Left ventricle myocardium superior (tissue), 1 donor: ENCODE measurements around the gene EPOP. TPM values are rescaled to one million over a fixed set of nuclear protein-coding genes. Genes with fewer than 3 reads are reported as not detected.
A peak's percentile ranks its signal among the peaks of the same experiment; 100 is the strongest.

Source experiments
- ATAC-seq: fragments of 200-7000 bp; cut with Tn5 transposase; one replicate; pipeline ENCODE4 v1.9.1; 2020; ENCODE audit warnings: mild to moderate bottlenecking, moderate library complexity
- DNase-seq: peaks from one replicate; pipeline ENCODE4 v3.0.0-alpha.2; 2020
- intact Hi-C: fragments of 100-400 bp; cut with micrococcal nuclease; formaldehyde crosslinking; loops from one replicate; pipeline ENCODE4 v1.11.0; 2022
- total RNA-seq: library from RNA; stranded (reverse); fragmentation: NEBNext Ultra II Directional; extraction: Animal tissue kit (Norgen Biotek cat#: 25700); gene quantifications from one replicate; pipeline ENCODE4 v1.2.1, GENCODE V29; 2021
- donor health status: DM: no; HTN: yes; CAD: no; lungs with severe emphysema.

EPOP gene
- total RNA-seq, 1 donor from 2014 or later = 0.57 TPM

DNA sequence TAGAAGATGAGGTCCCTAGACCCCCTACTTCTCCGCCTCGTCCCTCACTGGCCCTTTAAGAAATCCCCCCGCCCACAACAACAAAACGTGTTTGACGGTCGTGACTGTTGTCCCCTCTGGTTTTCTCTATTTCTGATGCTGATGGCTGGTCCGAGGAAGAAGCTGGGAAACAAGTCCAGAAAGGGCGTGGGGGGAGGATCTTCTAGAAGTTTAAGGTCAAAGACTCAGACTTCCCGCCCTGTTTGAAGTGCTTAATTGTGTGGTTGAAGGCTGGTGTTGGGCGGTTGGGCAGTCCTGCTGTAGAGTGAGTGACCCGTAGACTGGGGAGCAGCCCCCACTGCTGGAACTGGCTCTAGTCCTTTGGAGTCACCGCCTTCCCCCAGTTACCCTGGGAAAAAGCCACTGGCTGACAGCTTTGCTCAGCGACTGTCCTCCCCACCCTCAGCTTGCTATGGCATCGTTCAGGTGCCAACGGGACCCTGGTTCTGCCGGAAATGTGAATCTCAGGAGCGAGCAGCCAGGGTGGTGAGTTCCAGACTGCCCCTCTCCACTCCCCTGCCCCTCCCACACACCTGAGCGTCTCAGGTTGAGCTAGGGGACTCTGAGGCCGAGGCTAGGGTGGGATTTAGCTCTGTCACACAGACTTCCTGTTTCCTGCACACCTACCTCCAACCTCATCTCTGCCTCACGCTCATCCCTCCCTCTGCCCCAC, 31.9 kb upstream of the EPOP start:
- DNase-seq (no peak), ATAC-seq (no peak)
- intact Hi-C loops = no loop called here

DNA sequence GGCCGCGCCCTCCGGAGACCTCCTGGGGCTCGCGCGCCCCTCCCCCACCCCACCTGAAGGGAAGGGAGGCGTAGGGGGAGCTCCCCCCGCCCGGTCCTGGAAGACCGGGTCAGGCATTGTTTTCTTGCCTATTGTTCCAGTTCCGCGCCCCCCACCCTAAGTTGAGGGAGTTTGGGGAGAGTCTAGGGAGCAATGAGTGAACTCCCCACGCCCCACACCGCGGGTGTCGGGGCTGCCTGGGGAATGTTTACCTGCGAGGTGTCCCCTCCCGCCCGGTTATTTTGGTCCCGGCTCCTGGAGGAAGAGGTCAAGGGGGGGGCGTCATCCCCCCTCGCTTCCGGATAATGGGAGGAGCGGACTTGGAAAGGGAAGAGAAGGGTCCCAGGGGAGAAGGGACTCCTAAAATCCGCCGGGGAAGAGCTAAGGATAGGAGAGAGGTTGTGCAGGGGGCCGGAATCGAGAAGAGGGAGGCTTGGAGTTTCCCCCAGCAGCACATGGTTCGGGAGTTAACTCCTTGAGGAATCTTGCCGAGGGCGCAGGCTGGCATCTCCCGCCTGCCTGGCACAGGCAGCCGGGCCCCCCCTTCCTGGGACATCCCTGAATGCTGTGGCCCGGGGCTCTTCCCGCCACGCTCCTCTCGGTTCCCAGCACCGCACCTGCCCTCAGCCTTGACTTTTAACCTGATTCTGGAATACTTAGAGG, 31.2 kb upstream of the EPOP start:
- DNase-seq (peak; percentile 83), ATAC-seq (peak; percentile 0)
- intact Hi-C loops = no loop called here

DNA sequence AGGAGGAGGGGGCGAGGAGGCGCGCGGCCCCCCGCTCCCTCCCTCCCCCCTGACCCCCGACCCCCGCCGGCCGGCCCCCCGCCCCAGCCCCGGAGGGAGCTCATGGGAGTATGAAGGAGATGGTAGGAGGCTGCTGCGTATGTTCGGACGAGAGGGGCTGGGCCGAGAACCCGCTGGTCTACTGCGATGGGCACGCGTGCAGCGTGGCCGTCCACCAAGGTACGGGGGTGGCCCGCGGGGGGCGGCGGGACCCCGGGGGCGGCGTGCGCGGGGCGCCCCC, 30.7 kb upstream of the EPOP start:
- no peak for ATAC-seq
- no peak for DNase-seq
- intact Hi-C loops = no loop called here

DNA sequence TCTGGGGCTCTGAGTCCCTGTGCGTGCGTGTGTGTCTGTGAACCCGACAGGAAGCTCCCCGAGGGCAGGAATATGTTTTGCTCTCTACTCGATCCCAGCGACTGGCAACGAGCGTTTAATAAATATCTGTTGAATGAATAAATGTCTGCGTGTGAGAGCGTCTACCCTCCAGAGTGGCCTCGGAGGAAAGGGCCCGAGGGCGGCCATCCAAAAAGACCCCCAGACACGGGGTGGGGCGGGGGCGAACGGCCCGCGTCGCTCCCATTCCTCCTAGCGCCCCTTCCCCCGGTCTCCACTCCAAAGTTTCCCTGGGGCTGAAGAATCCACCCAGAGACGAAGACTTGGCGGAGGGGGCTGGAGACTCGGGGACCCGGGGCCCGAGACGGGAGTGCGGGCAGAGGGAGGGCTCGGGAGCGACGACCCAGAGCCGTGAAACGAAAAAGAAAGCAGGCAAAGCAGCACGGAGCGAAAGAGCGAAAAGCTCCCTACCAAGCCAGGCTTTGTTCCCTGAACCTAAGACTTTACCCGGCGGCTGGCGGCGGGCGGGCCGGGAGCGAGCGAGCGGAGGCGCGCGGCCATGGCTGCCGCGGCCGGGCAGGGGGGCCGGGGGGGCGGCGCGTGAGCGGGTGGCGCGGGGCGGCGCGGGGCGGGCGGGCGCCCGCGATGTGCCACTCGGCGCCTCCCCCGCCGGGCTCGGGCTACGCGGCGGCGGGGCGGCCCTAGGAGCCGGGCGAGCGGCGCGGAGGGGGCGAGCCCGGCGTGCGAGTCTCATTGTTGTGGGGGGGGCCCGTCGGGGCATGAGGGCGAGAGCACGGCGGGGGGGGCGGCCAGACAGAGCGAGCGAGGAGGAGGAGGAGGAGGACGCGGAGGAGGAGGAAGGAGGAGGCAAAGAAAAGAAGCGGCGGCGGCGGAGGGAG, 30.1 kb upstream of the EPOP start, which contains the start of gene MLLT6:
TSS of gene MLLT6 (plus strand) at position 668 of the 917 bp plus-strand sequence. CDS start 360 bp downstream, outside the sequence.
- DNase-seq = peak; percentile 90
- peak; percentile 50 for ATAC-seq
- intact Hi-C loops = no loop called here

DNA sequence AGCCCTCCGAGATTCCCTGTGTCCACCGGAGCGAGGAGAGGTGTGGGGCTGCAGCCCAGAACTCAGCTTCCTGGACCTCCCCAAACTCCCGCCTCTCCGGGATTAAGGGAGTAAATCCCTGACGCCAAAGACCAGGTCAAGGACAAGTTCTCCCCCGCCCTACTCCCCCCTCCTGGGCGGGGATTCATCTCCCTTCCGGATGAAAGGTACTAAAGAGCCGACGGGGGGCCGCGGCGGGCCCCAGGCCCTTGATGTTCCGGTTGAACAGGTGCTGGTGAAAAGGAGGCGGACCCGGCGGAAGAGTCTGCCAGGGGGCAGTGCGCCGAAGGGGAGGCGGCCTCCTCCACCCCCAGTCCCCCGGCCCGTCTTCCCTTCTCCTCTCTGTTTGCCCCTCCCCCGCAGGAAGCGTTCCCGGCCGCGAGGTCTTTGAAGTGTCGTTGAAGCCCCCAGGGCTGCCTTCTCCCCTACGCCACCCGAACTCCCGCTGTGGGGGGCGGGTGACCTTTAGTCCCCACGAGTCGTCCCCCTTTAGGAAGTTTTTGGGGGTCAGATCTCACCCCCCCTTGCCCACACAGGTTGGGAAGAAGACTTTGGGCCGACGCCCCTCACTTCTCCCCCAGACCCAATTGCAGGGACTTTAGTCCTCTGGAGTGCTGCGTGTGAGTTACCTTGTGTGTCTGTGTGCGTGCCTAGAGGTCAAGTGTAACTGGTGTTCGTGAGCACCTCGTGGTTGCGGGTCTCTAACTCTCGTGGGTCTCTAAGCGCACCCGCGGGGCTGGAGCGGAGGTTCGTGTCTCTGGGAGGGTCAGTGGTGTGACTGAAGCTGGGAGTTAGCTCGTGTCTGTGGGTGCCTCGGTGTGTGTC, 29.2 kb upstream of the EPOP start:
- intact Hi-C loops = no loop called here

DNA sequence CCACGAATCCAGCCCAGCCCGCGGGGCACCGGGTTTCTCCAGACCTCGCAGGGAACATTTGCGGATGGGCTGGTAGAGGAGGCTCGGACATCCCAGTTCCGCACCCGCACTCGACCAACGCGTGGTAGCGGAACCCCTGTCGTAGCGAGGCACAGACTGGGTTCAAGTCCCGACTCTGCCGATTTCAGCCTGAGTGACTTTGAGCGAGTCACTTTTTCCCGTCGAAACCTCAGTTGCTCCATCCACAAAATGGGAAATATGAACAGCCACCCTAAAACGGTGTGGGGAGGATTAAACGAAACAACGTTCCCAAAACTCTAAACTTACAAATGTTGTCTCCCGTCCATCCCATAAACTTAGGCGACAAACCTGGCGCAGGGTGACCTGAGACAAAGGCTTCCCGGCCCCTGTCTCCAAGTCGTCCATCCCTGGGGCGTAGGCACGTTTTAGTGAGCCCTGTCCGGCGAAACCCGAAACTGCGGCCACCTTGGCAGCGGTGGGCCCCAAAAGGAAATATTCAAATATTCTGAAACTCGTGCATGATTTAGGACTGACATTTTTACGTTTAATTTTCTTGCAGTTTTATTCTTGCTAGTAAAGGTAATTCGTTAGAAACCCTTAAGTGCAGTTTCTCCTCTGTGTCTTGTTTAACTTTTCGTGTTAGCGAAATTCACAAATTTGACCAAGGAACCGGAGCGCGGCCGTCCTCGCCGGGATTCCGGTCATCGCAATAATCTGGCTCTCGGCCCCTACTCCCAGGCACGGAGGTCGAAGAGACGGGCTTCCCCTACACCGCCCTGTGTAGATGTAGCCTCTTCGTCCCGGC, 28.4 kb upstream of the EPOP start:
- peak; percentile 52 for DNase-seq
- intact Hi-C loops = no loop called here
- ATAC-seq = peak; percentile 0

More for the DNA sequence above, 29.2 kb upstream of the EPOP start:
- ATAC-seq (peak; percentile 64), DNase-seq (peak; percentile 91)

DNA sequence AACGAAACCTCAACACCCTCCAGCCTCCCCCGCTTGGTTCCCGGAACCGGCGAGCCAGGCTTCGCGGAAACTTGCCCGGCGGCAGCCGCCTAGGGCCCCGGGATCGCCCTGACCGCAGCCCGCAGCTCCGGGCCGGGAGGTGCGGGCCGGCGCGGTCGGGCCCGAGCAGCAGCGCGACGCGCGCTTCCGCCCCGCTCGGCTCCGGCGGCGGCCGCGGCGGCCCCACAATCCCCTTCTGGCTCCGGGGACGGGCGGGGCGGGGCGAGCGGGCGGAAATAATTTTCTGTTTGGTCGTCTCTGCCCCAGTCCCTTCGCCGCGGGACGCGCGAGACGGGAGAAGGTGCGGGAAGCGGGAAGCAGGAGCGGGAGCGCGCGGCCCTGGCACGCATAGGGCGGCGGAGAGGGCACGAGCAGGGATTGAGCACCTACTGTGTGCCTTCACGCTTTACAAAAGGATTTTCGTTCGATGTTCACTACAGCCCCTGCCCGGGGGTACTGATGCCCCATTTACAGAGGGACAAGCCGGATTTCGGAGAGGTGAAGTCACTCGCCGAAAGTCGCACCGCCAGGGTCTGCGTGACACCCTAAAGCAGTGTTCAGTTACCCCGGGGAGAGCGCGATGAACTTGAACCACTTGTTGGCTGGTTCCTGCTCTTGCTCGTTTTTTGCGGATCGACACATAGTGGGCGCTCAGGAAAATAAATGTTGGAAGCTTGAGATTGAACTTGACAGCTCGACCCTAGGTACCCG, 27.6 kb upstream of the EPOP start:
- peak; percentile 92 for DNase-seq
- intact Hi-C loops = no loop called here
- ATAC-seq = peak; percentile 67

DNA sequence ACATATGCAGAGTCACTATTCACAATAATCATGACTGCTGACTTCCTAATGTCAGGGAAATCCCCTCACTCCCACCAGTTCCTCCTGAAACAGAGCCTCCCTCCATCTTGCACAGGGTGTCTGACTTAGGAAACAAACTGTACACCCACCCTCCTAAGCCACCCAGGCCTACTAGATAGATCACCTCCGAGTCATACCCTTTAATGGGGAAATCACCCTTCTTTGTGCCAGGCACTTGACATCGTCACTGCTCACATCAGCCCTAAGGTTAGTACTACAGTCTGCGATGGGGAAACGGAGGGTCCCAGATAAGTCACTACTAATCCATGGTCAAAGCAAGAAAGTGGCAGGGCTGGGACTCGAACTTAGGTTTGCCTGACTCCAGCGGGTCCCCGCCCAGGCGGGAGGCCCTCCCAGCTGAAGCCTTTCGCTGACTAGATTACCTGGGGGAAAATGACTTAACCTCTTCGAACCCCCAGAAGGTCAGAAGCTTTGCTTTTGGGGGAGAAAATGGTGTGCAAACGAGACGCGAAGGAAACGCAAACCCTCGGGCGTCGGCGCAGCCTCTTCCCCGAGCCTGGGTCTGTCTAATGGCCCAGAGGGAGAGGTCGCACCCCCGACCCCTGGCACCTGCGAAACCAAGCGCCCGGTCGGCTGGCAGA, 26.9 kb upstream of the EPOP start:
- intact Hi-C loops = no loop called here
- no peak for ATAC-seq

DNA sequence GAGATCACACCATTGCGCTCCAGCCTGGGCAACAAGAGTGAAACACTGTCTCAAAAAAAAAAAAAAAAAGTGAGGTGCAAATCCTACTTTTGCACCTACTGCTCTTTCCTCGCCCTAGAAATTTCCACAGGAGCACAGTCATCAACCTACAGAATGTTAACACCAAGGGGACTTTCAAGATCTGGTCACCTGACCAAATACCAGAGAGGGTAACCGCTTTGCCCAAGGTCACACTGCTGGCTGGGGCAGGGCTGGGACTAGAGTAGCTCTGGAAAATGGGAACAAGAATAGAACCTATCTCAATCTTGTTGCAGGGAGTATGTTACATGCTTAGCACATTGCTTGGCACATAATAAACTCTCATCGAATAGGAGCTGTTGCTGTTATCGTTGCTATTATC, 24.0 kb upstream of the EPOP start:
- DNase-seq (no peak), ATAC-seq (no peak)
- intact Hi-C loops = no loop called here

More for the DNA sequence above, 26.9 kb upstream of the EPOP start:
- DNase-seq = no peak

DNA sequence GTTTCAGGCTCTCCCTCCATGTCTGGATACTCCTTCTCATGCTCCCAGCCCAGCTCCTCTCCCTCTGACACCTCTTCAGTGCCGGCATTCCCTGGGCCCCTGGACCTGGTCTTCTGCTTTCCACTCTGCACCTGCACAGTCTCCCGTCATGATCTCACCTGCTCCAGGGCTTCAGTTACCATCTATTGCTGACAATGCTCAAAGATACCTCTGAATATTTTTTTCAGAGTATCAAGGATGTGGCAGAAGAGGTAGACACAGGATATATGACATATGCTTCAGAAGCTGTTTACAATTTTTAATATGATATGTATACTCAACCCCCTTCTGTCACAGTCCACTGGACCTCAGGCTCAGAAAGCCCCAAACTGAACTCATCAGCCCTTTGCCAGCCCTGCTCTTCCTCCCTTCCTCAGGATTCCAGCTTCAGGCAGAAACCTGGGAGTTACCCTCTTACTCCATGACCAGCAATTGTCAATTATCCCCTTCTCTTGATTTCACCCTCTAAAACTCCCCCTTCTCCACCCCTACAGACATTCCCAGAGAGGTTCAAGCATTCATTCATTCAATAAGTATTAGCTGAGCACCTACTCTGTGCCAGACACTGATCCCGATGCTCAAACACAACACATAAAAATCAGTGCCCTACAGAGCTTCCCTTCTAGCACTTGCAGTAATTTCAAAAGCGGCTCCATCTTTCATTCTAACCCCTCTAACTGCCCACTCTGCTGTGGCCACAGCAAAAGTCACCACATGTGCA, 22.5 kb upstream of the EPOP start:
- intact Hi-C loops = no loop called here
- ATAC-seq (no peak), DNase-seq (no peak)

DNA sequence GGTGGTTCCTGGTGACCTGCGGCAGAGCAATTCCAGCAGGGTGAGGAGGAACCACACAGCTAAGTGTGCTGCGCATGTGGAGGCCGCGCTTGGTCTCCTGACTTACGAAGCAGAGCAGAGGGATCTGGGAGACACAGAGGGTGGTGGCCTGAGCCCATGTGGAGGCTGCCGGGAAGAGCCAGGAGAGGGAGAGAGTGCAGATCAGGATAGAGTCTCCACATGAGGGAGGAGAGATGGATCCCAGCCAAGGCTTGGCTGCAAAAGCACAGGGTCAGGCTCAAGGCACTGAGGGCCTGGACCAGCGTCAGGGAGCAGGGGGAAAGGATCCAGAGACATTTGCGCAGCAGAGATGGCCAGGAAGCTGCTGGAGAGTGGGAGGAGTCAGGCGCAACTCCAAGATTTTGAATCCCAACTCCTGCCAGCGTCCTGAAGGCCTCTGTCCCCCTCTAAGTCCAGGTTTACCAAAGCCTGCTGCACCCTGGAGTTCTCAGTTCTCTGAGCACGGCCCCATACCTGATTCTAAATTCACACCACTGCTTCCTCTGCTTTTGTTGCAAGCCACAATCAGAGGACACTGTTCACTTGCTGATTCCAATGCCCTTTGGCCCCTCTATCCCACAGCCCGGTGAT, 19.1 kb upstream of the EPOP start:
- ATAC-seq = peak; percentile 99
- intact Hi-C loops = no loop called here
- DNase-seq = peak; percentile 94

DNA sequence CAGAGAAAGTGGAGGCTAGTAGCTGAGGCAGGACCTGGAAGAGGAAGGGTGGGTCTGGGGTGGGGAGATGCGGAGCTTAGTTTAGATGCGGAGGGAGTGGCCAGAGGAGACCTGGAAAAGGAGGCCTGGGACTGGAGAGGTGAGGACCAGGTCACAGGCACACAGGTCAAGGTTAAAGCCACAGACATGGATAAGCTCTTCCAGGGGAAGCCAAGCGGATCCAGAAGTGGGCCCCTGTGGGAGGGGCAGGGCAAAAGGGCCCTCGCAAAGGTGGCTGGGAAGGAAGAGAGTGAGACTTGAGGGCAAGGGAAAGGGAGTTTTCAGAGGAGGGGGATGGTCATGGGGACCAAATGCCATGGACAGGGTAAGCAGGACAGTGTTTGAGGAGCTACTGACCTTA, 16.4 kb upstream of the EPOP start:
- ATAC-seq (no peak), DNase-seq (no peak)
- intact Hi-C loops = no loop called here

DNA sequence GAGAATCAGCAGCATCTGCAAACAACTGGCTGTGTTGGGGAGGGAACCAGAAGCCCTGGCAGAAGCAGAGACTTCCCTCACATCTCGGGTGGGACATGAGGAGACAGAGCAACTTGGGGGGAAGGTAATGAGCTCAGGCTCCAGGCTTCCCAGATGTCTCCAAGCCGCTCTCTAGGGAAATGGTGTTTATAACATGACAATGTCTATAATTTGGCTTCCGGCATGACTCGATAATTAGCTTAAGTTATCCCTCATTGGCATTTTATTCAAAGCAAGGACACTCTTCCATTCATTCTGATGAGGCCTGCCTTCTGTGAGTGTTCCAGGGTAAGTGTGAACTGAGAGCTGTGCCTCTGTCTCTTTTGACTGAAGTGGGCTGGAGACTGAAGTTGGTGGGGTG, 15.6 kb upstream of the EPOP start:
- DNase-seq = no peak

DNA sequence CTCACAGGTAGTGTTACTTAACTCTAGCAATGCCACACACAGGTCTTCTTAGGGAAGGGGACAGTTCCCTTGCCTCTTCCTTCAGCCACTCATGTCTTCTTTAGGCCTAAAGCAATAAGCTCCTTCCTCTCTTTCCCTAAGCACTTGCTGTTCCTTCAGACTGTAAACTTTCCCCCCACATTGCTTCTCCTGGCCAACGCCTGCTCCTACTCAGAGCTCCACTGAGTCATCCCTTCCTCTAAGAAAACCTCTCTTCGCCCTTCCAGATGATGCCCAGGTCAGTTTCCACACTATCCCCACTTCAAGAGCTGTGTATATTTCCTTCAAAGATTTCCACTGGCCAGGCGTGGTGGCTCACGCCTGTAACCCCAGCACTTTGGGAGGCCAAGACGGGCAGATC, 12.5 kb upstream of the EPOP start:
- DNase-seq (no peak), ATAC-seq (no peak)
- intact Hi-C loops = no loop called here

More for the DNA sequence above, 15.6 kb upstream of the EPOP start:
- no peak for ATAC-seq
- intact Hi-C loops = no loop called here

DNA sequence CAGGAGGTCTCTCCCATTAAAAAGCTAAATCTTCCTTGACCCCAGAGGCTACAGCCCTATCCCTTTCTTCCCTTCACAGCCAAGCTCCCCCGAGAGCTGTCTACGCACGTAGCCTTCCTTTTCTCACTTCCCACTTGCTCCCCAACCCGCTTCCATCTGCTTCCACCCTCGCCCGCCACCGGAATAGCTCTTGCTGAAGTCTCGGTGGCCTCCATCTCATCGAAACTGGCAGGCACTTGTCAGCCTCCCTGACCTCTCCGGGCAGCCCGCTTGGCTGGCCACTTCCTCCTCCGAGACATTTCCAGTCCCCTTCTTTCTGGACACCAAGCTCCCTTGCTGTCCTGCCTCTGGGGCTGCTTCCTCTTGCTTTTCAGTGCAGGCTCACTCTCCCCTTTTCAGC, 10.7 kb upstream of the EPOP start:
- peak; percentile 59 for DNase-seq

DNA sequence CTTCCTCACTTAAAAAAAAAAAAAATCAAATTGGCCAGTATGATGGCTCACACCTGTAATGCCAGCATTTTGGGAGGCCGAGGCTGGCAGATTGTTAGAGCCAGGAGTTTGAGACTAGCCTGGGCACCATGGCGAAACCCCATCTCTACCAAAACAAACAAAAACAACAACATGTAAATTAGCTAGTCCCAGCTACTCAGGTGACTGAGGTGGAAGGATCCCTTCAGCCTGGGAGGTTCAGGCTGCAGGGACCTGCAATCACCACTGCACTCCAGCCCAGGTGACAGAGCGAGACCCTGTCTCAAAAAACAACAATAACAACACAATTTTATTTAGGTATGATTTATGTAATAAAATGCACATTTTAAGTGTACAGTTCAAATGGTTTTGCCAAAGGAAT, 6.3 kb upstream of the EPOP start:
- no peak for ATAC-seq
- no peak for DNase-seq
- intact Hi-C loops = no loop called here

More for the DNA sequence above, 10.7 kb upstream of the EPOP start:
- peak; percentile 53 for ATAC-seq
- intact Hi-C loops = no loop called here
